Measurements from ENCODE around the gene CCNYL1. TPM values are rescaled to one million over a fixed set of nuclear protein-coding genes. Genes with fewer than 3 reads are reported as not detected.
A peak's percentile ranks its signal among the peaks of the same experiment; 100 is the strongest.

The CCNYL1 gene
- total and polyA plus RNA-seq, 10 donors: 4.7 to 22.8 (median 15.8) TPM

DNA sequence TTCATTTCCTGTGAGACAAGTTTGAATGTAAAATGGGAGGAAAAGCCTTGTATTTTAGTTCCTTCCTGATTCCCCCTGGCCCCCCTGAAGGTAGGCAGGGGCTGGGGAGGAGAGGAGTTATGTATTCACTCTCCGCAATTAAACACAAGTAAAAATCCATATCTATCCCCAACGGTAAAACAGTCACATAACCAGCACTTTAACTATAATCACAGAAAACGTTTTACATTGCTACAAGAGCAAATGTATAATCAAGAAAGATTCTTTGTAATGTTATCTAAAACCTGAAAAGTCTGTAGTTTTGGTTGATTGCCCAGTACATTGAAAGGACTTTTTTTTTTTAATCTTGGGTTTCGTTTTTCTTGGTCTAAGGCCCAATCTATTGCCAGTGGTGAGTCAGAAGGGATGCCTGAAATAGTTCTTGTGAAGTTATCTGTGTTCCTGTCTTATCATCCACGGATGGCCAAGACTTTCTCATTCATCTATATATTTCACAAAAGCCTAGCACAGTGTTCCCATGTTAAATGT, 34.5 kb upstream of the CCNYL1 start:
- no peak for DNase-seq
- Histone ChIP-seq H3K4me1 (peaks cover 0 to 26% (median 5%) of the 10 kb centered on the region in 6 donors), H3K27ac (peak overlapping the region in 7 of 8 donors; percentile 19 to 76 (median 63)), H3K9me3 (no peaks in the 10 kb centered on the region), H3K36me3 (no peaks in the 10 kb centered on the region), H3K4me3 (no peak overlapping the region), H3K27me3 (replicated peaks in 1 of 7) (peaks cover 0 to 12% (median 0%) of the 10 kb centered on the region in 7 donors)
- intact Hi-C loops (cut with DNase I; ENCODE audit: low total_unique reads): no loop called here
- TF ChIP-seq, protein P1, sequence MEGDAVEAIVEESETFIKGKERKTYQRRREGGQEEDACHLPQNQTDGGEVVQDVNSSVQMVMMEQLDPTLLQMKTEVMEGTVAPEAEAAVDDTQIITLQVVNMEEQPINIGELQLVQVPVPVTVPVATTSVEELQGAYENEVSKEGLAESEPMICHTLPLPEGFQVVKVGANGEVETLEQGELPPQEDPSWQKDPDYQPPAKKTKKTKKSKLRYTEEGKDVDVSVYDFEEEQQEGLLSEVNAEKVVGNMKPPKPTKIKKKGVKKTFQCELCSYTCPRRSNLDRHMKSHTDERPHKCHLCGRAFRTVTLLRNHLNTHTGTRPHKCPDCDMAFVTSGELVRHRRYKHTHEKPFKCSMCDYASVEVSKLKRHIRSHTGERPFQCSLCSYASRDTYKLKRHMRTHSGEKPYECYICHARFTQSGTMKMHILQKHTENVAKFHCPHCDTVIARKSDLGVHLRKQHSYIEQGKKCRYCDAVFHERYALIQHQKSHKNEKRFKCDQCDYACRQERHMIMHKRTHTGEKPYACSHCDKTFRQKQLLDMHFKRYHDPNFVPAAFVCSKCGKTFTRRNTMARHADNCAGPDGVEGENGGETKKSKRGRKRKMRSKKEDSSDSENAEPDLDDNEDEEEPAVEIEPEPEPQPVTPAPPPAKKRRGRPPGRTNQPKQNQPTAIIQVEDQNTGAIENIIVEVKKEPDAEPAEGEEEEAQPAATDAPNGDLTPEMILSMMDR (IDR thresholded peaks at IDR 0.05 in 8 of 11, conservative IDR thresholded peaks at IDR 0.05 in 3 of 11): no peak
- TF ChIP-seq POLR2AphosphoS5 (IDR thresholded peaks at IDR 0.05) (no peak), POLR2A (IDR thresholded peaks at IDR 0.05) (no peak)
- WGBS, 5 donors: 38 to 54% (median 47%) methylated on average over 5 of the region's 5 CpGs

DNA sequence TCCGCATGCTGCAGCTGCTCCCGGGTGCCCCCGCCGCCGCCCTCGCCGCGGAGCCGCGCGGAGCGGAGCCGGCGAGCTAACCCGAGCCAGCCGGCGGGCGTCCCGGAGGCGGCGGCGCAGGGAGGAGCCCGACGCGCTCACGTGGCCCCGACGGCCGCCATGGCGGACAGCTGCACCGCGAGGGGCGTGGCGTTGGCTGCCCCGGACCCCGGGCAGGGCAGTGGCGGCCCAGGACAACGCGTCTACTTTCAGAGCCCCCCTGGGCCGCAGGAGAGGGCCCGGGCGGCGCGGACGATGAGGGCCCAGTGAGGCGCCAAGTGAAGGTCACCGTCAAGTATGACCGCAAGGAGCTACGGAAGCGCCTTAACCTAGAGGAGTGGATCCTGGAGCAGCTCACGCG, 30.0 kb upstream of the CCNYL1 start:
- peak overlapping the region in 4 of 8 donors; percentile 2 to 54 (median 26) for H3K4me3 ChIP-seq
- H3K36me3 ChIP-seq: no peaks in the 10 kb centered on the region
- intact Hi-C loops (cut with DNase I; ENCODE audit: low total_unique reads): no loop called here
- peaks cover 0 to 11% (median 5%) of the 10 kb centered on the region in 6 donors for H3K4me1 ChIP-seq
- DNase-seq: no peak
- 22 to 66% (median 42%) methylated on average over 18 to 52 of the region's 52 CpGs for WGBS, 5 donors
- H3K27ac ChIP-seq: peak overlapping the region in 3 of 8 donors; percentile 8 to 35 (median 33)
- H3K9me3 ChIP-seq: no peaks in the 10 kb centered on the region
- no peak for TF ChIP-seq POLR2AphosphoS5 (IDR thresholded peaks at IDR 0.05)
- TF ChIP-seq, protein P1 (IDR thresholded peaks at IDR 0.05 in 8 of 11, conservative IDR thresholded peaks at IDR 0.05 in 3 of 11): no peak
- no peak for TF ChIP-seq POLR2A (IDR thresholded peaks at IDR 0.05)
- peaks cover 0 to 12% (median 0%) of the 10 kb centered on the region in 7 donors for H3K27me3 ChIP-seq (replicated peaks in 1 of 7)

GRCh38 chr2:207682557-207682956, 28.9 kb upstream of the CCNYL1 start:
- Histone ChIP-seq H3K4me1 (peaks cover 0 to 1% (median 0%) of the 10 kb centered on the region in 6 donors), H3K36me3 (no peaks in the 10 kb centered on the region), H3K27me3 (replicated peaks in 1 of 7) (peaks cover 0 to 12% (median 0%) of the 10 kb centered on the region in 7 donors), H3K27ac (no peak overlapping the region), H3K4me3 (no peak overlapping the region), H3K9me3 (no peaks in the 10 kb centered on the region)
- TF ChIP-seq POLR2AphosphoS5 (IDR thresholded peaks at IDR 0.05) (no peak), POLR2A (IDR thresholded peaks at IDR 0.05) (no peak)
- TF ChIP-seq, protein P1 (IDR thresholded peaks at IDR 0.05 in 8 of 11, conservative IDR thresholded peaks at IDR 0.05 in 3 of 11): no peak
- intact Hi-C loops (cut with DNase I; ENCODE audit: low total_unique reads): no loop called here
- DNase-seq: no peak
- 86 to 95% (median 89%) methylated on average over 9 of the region's 9 CpGs for WGBS, 5 donors

DNA sequence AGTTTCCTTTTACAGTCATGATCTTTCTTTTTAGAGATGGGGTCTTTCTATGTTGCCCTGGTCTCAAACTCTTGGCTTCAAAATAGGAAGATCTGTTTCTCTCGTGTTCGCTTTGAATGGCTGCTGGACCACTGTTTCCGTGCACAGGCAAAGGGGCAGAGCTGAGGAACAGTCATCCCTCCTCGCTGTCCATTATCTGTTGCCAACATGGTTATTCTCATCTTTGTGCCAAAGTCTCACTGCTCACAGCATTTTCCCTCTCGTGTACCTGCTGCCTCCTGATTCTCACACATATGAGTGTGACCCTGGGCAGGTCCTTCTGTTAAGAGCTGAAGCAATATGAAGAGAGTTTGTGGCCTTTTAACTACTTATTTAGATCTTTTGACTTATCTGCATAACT, 28.0 kb upstream of the CCNYL1 start:
- TF ChIP-seq POLR2A (IDR thresholded peaks at IDR 0.05): no peak
- H3K4me3 ChIP-seq: no peak overlapping the region
- no peak for DNase-seq
- no peaks in the 10 kb centered on the region for H3K4me1 ChIP-seq
- H3K9me3 ChIP-seq: no peaks in the 10 kb centered on the region
- H3K27me3 ChIP-seq (replicated peaks in 1 of 7): peaks cover 0 to 12% (median 0%) of the 10 kb centered on the region in 7 donors
- H3K27ac ChIP-seq: no peak overlapping the region
- no peaks in the 10 kb centered on the region for H3K36me3 ChIP-seq
- 84 to 94% (median 91%) methylated on average over 5 of the region's 5 CpGs for WGBS, 5 donors
- intact Hi-C loops (cut with DNase I; ENCODE audit: low total_unique reads): no loop called here

Measured in spleen (tissue), 11 donors.